ENCODE measurements around the gene SNTG2. TPM values are rescaled to one million over a fixed set of nuclear protein-coding genes. Genes with fewer than 3 reads are reported as not detected.

Gene SNTG2
- total RNA-seq, 1 experiment from 2014 or later: 20.5 TPM

DNA sequence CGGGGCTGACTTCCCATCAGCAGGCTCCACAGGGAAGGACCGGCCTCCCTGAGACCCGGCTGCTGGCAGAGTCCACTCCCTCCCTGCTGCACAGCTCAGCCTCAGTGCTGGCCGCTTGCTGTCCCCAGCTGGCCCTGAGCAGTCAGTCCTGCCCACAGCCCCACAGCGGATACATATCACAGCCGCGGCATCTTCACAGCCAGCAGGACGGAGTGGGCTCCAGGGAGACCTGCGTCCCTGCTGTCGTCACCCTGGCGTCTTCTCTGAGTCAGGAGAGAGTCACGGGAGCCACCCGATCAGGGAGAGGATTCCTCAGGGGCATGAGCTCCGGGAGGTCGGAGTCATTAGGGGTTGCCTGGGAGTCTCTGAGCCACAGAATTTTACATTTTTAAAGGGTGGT is 13.1 kb upstream of the SNTG2 start (continued):
- TF ChIP-seq, protein P1, sequence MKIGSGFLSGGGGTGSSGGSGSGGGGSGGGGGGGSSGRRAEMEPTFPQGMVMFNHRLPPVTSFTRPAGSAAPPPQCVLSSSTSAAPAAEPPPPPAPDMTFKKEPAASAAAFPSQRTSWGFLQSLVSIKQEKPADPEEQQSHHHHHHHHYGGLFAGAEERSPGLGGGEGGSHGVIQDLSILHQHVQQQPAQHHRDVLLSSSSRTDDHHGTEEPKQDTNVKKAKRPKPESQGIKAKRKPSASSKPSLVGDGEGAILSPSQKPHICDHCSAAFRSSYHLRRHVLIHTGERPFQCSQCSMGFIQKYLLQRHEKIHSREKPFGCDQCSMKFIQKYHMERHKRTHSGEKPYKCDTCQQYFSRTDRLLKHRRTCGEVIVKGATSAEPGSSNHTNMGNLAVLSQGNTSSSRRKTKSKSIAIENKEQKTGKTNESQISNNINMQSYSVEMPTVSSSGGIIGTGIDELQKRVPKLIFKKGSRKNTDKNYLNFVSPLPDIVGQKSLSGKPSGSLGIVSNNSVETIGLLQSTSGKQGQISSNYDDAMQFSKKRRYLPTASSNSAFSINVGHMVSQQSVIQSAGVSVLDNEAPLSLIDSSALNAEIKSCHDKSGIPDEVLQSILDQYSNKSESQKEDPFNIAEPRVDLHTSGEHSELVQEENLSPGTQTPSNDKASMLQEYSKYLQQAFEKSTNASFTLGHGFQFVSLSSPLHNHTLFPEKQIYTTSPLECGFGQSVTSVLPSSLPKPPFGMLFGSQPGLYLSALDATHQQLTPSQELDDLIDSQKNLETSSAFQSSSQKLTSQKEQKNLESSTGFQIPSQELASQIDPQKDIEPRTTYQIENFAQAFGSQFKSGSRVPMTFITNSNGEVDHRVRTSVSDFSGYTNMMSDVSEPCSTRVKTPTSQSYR (CRISPR knock-in tag; IDR thresholded peaks at IDR 0.05): no peak
- TF ChIP-seq MYBL2 (CRISPR knock-in tag; IDR thresholded peaks at IDR 0.05) (no peak), TEAD1 (CRISPR knock-in tag; IDR thresholded peaks at IDR 0.05) (no peak), ZNF423 (CRISPR knock-in tag; IDR thresholded peaks at IDR 0.05) (no peak), SMAD3 (CRISPR knock-in tag; IDR thresholded peaks at IDR 0.05; ENCODE audit: borderline replicate concordance) (no peak), ZNF671 (CRISPR knock-in tag; IDR thresholded peaks at IDR 0.05) (no peak), RELA (CRISPR knock-in tag; IDR thresholded peaks at IDR 0.05; ENCODE audit: borderline replicate concordance) (no peak)
- TF ChIP-seq, protein P2, sequence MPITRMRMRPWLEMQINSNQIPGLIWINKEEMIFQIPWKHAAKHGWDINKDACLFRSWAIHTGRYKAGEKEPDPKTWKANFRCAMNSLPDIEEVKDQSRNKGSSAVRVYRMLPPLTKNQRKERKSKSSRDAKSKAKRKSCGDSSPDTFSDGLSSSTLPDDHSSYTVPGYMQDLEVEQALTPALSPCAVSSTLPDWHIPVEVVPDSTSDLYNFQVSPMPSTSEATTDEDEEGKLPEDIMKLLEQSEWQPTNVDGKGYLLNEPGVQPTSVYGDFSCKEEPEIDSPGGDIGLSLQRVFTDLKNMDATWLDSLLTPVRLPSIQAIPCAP (CRISPR knock-in tag; IDR thresholded peaks at IDR 0.05): no peak
- TF ChIP-seq, protein P3, sequence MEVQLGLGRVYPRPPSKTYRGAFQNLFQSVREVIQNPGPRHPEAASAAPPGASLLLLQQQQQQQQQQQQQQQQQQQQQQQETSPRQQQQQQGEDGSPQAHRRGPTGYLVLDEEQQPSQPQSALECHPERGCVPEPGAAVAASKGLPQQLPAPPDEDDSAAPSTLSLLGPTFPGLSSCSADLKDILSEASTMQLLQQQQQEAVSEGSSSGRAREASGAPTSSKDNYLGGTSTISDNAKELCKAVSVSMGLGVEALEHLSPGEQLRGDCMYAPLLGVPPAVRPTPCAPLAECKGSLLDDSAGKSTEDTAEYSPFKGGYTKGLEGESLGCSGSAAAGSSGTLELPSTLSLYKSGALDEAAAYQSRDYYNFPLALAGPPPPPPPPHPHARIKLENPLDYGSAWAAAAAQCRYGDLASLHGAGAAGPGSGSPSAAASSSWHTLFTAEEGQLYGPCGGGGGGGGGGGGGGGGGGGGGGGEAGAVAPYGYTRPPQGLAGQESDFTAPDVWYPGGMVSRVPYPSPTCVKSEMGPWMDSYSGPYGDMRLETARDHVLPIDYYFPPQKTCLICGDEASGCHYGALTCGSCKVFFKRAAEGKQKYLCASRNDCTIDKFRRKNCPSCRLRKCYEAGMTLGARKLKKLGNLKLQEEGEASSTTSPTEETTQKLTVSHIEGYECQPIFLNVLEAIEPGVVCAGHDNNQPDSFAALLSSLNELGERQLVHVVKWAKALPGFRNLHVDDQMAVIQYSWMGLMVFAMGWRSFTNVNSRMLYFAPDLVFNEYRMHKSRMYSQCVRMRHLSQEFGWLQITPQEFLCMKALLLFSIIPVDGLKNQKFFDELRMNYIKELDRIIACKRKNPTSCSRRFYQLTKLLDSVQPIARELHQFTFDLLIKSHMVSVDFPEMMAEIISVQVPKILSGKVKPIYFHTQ (CRISPR knock-in tag; IDR thresholded peaks at IDR 0.05): no peak

DNA sequence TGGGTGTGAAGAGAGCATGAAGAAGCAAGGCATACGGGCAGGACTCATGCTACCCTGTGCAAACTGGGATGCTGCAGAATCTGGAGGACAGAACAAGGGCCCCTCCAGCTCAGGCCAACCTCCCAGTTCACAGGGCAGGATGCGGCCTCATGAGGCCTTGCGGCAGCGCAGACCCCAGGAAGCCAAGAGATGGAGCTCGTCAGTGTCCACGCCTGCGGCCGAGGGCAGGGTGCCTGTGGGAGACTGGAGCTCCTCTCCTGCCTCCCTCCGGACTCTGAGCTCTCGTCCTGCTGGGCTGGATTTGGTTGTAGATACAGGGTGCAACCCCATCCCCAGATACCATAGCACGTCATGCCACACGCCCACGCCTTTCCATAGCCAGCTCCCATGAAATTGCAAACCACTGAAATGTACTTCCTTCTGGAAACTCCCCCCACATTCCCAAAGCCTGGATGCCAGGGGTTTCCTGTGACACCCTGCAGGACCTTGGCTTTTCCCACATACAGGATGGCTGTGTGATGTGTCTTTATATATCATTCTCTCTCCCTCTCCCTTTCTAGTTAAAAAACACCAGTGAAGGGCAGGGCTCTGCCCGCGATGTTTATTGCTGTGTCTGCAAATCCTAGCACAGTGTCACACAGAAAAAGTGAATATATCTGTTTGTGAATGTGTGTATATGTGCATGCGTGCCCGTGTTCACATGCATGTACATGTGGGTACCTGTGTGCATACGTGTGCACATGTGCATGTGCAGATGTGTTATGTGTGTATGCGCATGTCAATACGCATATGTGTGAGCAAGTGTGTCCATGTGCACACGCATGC is 12.3 kb upstream of the SNTG2 start:
- DNase-seq (ENCODE audit: low spot score) (no peak), ATAC-seq (no peak)
- peak overlapping the region; percentile 22; the same call in 1 of the 2 replicates for H3K27ac Mint-ChIP-seq
- POLR2A ChIA-PET: no interaction called here
- CTCF ChIA-PET: interaction anchor here (1.0 kb wide), 2 partner anchors 52 to 223 kb away, joined by 3 read pairs; no protein-coding TSS in a partner anchor
- H3K27me3 Mint-ChIP-seq (ENCODE audit: low read depth): peaks cover 59% of the 10 kb centered on the region
- peaks cover 11% of the 10 kb centered on the region for H3K36me3 Mint-ChIP-seq
- no peak overlapping the region for H3K4me3 Mint-ChIP-seq
- H3K9me3 Mint-ChIP-seq: peaks cover 11% of the 10 kb centered on the region
- H3K4me1 Mint-ChIP-seq: peaks cover 9% of the 10 kb centered on the region
- TF ChIP-seq CBFB (CRISPR knock-in tag; IDR thresholded peaks at IDR 0.05; ENCODE audit: low read depth) (no peak), ZNF423 (CRISPR knock-in tag; IDR thresholded peaks at IDR 0.05) (no peak), TCF7 (CRISPR knock-in tag; IDR thresholded peaks at IDR 0.05; ENCODE audit: low read depth) (no peak), TEAD1 (CRISPR knock-in tag; IDR thresholded peaks at IDR 0.05) (no peak)
- TF ChIP-seq, protein P4, sequence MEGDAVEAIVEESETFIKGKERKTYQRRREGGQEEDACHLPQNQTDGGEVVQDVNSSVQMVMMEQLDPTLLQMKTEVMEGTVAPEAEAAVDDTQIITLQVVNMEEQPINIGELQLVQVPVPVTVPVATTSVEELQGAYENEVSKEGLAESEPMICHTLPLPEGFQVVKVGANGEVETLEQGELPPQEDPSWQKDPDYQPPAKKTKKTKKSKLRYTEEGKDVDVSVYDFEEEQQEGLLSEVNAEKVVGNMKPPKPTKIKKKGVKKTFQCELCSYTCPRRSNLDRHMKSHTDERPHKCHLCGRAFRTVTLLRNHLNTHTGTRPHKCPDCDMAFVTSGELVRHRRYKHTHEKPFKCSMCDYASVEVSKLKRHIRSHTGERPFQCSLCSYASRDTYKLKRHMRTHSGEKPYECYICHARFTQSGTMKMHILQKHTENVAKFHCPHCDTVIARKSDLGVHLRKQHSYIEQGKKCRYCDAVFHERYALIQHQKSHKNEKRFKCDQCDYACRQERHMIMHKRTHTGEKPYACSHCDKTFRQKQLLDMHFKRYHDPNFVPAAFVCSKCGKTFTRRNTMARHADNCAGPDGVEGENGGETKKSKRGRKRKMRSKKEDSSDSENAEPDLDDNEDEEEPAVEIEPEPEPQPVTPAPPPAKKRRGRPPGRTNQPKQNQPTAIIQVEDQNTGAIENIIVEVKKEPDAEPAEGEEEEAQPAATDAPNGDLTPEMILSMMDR (IDR thresholded peaks at IDR 0.05): no peak
- TF ChIP-seq, protein P5, sequence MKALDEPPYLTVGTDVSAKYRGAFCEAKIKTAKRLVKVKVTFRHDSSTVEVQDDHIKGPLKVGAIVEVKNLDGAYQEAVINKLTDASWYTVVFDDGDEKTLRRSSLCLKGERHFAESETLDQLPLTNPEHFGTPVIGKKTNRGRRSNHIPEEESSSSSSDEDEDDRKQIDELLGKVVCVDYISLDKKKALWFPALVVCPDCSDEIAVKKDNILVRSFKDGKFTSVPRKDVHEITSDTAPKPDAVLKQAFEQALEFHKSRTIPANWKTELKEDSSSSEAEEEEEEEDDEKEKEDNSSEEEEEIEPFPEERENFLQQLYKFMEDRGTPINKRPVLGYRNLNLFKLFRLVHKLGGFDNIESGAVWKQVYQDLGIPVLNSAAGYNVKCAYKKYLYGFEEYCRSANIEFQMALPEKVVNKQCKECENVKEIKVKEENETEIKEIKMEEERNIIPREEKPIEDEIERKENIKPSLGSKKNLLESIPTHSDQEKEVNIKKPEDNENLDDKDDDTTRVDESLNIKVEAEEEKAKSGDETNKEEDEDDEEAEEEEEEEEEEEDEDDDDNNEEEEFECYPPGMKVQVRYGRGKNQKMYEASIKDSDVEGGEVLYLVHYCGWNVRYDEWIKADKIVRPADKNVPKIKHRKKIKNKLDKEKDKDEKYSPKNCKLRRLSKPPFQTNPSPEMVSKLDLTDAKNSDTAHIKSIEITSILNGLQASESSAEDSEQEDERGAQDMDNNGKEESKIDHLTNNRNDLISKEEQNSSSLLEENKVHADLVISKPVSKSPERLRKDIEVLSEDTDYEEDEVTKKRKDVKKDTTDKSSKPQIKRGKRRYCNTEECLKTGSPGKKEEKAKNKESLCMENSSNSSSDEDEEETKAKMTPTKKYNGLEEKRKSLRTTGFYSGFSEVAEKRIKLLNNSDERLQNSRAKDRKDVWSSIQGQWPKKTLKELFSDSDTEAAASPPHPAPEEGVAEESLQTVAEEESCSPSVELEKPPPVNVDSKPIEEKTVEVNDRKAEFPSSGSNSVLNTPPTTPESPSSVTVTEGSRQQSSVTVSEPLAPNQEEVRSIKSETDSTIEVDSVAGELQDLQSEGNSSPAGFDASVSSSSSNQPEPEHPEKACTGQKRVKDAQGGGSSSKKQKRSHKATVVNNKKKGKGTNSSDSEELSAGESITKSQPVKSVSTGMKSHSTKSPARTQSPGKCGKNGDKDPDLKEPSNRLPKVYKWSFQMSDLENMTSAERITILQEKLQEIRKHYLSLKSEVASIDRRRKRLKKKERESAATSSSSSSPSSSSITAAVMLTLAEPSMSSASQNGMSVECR (CRISPR knock-in tag; IDR thresholded peaks at IDR 0.05; ENCODE audit: borderline replicate concordance): no peak
- TF ChIP-seq, protein P6, sequence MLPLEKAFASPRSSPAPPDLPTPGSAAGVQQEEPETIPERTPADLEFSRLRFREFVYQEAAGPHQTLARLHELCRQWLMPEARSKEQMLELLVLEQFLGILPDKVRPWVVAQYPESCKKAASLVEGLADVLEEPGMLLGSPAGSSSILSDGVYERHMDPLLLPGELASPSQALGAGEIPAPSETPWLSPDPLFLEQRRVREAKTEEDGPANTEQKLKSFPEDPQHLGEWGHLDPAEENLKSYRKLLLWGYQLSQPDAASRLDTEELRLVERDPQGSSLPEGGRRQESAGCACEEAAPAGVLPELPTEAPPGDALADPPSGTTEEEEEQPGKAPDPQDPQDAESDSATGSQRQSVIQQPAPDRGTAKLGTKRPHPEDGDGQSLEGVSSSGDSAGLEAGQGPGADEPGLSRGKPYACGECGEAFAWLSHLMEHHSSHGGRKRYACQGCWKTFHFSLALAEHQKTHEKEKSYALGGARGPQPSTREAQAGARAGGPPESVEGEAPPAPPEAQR (CRISPR knock-in tag; IDR thresholded peaks at IDR 0.05): no peak
- TF ChIP-seq, protein P7, sequence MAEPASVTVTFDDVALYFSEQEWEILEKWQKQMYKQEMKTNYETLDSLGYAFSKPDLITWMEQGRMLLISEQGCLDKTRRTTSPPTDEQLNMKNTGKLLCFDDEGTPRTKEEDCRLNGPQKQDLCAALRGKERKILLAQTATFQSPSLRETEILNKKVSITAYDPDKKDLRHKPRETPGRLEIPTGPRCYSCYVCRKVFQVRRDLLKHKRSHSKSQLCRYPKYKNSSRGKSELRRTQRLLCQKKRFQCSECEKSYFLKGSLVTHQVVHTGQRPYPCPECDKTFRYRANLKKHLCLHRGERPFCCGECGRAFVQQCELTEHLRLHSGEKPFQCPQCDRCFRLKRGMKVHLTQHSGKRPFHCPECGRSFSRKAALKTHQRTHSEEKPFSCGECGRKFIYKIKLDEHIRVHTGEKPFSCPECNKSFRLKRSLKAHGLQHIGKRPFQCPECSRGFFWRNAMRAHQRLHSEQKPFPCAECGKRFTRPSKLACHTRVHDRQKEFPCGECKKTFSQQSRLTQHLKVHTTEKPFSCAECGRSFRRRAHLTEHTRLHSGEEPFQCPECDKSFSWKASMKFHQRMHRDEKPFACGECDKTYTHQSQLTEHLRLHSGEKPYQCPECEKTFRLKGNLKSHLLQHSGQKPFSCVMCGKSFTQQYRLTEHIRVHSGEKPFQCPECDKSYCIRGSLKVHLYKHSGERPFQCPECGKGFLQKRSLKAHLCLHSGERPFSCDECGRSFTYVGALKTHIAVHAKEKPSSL (CRISPR knock-in tag; conservative IDR thresholded peaks at IDR 0.05): no peak
